Stimulated activated CD8-positive, alpha-beta memory T cell treated with anti-CD3 and anti-CD28 coated beads, Interleukin-2, amount 100 ng/mL, for 48 hours (primary cell): ENCODE results near the gene WDR75.

Experiments used
- DNase-seq, 2 donors: peaks; one replicate each; pipeline ENCODE4 v3.0.0-alpha.2; 2020; ENCODE audit warnings: low read depth in 2 of 2

The WDR75 gene

DNA sequence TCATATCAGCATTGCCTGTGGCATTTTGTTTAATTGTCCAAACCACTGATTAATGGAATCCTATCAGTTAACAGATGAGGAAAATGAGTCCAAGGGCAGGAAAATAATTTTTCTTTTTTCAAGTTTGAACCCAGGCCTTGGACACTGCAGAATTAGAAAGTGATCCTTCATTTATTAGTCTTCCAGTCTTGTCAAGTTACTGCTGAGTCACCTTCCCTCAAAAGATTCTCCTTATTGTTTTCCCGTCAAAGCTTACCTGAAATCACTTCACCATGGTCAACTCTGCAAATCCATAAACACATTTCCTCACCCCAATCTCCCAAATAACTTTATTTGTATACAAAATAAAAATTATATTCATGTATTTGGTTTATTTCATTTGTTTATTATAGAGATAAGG lies 57.9 kb downstream of the WDR75 start:
- DNase-seq, result no peak

DNA sequence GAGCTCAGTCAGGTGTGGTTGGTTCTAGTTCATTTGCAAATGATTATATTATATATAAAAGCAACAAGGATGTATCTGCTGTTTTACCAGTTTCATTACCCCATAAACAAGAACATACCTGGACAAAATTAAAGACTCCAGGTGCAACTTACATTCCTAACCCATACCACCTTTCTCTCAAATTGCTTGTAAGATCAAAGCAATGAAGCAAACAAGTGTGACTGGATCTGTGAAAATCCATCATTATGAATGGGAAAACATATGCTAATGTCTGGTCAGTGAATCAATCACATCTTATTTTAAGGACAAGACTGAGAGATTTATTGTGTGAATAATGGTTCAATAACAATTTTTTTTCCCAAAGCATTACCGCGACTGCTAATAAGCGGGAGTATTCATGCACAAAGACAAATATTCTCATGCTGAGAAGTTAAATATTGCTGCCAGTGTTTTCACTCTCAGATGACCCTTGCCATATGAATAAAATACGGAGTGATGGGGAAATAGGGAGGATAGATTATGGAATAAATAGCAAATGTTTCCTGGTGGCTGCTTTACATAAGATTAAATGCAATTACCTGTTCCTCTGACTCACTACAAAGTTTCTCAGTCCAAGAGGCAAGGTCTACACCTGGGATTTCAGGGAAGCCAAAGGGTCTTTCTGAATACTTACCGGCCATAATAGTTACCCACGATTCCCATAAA lies 59.3 kb downstream of the WDR75 start:
- no peak for DNase-seq

DNA sequence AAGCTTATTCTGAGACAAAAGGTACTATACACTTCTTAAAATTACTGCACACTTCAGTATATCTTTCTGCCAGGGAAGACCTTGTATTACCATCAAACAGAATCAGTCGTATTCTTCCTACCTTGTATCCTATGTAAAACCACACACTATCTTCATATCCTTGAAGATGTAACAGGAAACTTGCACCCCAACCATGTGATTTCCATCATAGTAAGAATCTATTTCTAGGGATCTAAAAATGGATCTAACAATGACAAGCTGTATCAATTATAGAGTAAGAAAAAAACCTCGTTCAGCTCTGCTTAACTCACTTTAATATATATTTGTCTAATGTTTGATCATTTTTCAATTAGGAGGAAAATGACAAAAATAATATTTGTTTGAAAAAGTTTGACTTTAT lies 60.2 kb downstream of the WDR75 start:
- no peak for DNase-seq

DNA sequence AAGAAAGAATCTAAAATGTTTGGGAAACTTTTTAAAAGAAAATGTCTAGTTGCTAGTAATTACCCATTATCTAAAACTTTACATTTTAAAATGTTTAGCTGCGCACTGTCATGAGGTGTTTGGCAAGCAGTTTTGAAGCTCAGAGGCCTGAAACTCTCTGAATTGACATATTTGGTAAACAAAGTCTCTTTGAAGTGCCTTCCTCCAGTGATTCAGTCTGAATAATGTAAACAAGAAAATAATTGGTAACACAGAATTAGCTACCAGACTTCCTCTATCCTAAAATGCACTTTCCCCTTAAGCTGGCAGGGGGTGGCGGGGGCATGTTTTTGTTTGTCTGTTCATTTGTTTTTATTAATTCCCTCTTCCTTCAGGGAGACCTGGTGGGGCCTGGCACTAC lies 61.4 kb downstream of the WDR75 start:
- DNase-seq, result no peak

DNA sequence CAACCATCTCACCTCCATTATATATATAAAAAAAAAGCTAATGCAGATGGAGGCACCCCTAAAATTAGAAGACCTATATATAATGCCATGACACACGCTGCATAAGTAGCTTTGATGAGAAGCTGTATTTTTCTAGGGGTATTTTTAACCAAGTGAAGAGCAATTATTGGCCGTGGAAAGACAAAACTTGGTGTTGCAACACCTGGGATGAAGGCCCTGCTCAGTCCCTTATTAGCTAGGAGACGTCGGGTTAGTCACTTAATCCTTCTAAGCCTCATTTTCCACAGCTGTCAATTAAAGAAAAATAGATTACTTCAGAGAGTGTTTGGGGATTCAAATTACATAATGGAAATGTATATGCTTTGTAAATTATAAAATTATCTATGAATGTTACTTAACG lies 63.0 kb downstream of the WDR75 start:
- no peak for DNase-seq

DNA sequence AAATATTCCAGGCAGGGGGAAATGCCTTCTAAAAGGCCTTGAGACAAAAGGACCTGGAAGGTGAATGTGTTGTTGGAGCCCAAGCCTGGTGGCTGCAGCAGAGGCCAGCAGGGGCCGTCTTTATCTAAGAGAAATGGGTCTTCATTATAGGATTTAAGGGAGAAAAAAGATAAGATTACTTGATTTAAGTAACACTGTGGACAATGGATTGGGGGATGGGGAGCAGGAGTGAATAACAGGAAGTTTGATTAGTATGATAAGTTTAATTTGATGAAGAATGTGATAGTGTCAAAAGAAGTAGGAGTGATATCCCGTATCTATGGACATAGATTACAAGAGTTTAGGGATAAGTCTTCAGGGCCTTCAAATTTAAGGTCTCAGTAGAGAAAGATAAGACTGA lies 64.2 kb downstream of the WDR75 start:
- DNase-seq, result no peak

DNA sequence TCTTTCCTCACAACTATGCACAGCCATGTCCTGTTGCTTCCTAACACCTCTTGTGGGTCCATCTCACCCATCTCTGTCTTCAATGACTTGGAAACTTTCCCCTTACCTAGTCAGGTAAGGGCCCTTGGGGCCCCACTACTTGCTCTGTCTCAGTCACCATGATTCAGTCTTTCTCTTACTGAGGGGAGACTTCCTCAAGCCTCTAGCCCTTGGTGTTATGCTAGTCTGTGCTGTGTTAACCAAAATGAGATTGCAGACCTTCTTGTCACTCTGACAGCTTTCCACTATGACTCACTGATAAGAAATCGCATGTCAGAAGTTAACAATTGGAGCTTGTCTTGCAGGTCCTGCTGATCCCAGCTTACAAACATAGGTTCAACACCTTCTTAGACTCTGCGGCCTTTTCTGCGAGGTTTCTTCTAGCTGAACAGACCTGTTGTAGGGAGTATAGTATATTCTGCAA lies 65.3 kb downstream of the WDR75 start:
- DNase-seq, result no peak

DNA sequence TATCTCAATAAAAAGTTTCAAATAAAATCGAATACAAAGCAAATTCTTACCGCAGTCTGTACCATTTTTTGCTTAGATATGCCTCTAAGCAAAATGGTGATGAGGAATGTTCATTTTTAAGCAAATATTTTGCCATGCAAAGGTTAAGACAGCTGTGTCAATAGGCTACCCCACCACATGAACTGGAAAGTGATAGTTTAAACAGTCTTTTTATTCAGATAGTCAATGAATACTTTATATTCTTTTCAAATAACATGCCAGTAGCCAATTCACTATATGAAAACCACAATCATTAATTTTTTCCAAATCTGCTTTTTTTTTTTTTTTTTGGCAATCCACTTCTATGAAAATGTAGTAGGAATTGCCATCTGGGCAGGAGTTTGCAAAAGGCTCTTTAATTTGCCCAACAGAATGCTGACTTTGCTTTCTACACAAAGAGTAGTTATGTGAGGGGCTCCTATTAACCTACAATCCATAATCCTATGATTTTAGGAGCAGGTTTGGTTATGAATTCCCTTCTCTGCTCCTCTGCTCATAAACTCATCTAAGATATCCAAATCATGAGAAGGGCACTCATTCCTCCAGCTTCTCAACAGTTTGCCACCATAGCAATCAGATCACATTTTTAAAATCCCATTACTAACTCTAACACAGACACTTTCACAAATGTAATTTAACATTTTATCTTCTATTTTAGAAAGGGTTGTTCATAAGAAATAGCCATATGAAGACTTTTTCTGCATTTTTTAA lies 70.1 kb downstream of the WDR75 start:
- DNase-seq, result no peak

DNA sequence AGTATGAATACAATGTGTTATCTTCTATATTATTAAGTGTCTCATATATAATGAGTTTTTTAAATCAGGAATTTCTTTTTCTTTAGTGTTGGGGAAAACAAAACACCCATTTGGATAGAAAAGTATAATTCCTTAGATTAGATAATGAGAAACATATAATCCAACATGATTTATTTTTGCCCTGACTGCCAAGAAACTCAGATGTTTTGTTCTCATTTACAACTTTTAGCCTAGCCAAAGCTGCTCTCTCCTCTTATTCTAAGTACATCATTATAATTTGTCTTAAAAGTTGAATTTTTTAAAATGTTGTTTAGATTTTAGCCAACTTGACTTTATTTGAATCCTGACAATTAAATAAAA lies 70.7 kb downstream of the WDR75 start:
- DNase-seq, result no peak

DNA sequence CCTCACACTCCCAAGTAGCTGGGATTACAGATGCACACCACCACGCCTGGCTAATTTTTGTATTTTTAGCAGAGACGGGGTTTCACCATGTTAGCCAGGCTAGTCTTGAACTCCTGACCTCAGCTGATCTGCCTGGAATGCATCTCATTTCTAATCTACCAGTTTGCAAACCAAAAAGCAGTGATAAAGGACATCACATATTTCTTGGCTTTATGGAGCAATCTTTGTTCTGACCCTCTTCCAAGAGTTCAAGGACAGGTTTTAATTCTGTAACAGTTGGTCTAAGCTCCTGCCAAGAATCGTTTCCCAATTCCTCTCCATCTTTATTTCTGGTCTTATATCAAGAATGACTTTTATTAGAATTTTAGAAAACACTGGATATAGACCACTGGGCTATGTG lies 71.6 kb downstream of the WDR75 start:
- DNase-seq, result no peak

DNA sequence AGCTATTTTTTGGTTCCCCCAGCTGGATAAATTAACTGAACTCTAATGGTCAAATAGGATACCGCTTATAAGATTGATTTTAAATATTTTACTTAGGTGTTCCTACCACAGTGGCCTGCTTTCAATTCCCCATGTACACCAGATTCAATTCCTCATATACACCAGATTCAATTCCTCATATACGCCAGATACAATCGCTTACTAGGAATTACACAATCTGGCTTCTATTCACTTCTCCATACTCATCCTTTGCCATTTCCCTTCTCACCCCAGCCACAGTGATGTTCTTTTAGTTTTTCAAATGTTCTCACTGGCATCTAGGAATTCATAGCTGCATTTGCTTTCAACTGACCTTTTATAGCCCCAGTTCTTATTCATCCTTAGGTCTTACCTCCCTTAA lies 72.8 kb downstream of the WDR75 start:
- no peak for DNase-seq

DNA sequence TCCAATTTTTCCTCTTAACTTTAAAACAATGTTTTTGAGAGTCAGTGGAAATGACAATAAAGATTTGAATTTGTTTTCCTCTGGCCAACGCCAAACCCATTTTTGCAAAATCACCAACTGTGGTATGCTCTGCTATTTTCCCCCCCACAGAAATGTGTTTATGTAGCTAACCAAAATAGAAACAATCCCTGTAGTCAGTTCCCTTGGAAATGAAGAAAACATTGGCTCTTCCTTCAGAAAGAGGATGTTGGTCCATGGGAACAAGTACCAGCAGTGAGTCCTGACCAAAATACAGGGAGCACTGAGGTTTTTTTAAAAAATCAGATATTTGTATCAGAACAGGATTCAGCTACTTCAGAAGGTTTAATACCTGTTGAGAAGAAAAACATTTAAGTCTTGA lies 74.0 kb downstream of the WDR75 start:
- no peak for DNase-seq

DNA sequence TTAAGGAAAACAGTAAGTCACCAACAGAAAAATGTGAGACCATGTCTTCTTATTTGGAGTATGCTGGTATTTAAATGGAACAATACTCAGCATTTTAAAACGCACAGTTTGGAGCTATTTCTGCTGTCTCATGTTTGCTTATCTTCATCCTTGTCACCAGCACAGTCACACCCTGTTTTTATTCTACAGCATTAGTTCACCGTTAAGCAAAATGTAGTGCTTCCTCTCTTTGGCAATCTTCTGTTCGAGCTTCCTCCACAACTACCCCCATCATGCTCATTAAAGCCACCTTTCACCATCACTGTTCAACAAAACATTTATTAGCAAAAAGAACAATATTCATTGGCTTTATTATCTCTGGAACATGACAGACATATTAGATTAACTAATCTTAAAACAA lies 75.3 kb downstream of the WDR75 start:
- DNase-seq, result no peak

DNA sequence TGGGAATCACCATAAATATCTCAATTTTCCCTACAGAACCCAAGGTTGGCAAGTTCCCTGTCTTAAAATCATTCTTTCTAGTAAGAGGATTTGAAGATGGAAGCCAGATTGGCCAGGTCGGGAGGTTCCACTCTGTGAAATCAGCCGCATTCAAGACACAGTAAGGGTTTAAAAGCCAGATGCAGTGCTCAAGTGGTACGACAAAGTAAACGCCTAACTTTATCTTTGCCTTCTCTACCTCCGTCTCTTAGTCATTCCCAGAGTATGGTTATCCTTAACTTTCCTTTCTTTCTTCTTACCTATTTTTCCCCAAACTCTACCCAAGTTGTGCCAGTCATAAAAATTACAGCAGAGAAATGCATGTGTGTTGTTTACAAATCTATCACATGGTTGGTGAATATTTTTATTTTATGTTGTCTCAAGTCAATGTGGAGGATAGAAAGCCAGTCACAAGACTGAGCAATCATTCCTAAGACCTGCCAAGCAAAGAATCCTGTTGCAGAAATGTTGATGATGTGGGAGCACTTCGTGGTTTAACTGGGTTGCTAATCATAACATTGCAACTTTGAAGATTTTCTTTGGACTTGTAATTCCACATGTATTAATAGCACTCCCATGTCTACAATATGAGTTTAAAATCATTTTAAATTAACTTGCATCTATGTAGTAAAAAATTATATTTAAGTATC lies 76.7 kb downstream of the WDR75 start:
- no peak for DNase-seq

DNA sequence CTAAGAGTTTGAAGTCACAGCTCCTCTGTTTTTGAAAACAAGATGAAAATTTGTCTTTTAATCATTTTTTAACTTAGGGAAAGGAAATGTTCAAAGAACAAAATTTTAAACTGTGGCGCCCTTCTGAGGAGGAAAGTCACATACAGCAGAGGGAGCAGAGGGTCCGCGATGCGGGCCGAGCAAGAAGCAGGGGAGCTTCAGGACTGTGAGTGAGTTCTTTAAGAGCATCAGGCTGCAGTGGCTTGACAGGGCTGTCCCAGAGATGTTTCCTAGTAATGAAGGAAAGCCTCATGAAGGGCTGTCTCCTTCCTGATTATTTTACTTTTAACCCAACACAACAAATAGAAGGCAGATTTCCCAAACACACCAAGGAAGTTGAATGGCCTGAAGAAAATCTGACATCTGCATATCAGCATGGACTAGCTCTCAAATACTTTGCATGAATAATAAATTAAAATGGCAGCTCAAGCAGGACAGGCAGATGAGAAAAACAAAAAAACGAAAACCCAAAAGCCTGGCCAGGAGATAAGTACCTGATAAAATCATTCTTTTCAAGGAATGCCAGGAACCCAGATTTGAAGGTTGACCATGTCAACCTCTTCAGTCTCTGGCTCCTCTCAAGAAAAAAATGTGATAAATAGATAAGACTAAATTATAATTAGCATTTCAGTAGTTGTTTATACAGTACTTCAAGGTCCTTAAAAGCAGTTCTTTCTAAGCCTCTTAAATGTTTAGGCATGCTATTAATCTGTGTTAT lies 78.5 kb downstream of the WDR75 start:
- DNase-seq, result no peak

DNA sequence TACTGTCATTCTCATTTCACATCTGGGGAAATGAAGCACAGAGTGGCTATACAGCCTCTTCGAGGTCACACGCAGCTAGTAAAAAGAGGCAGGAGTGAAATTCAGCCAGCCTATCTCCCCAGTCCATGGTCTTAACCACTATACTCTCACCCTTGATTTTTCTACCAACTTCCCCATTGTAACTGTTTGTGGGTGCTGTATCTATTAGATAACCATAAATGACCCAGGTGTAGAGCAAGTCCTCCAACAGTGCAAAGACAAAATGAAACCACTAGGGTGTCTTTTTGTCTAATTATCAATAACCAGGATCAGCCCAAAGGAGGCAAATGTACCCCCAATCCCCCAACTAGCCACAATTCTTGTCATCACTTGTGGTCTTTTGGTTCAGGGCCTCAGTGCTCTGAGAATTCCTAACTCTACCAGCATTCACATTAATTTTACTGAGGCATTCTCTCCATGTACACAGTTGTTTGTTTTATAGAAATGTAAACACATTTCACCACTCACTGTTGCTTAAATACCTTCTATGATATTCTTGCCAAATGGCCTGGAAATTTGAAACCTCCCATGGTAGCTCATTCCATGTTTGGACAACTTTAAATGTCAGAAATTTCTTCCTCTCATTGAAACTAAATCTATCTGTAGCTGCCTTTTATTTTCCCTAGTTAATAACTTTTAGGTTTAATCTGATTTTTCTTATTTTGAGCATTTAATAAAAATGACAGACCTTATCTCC lies 80.6 kb downstream of the WDR75 start:
- no peak for DNase-seq

DNA sequence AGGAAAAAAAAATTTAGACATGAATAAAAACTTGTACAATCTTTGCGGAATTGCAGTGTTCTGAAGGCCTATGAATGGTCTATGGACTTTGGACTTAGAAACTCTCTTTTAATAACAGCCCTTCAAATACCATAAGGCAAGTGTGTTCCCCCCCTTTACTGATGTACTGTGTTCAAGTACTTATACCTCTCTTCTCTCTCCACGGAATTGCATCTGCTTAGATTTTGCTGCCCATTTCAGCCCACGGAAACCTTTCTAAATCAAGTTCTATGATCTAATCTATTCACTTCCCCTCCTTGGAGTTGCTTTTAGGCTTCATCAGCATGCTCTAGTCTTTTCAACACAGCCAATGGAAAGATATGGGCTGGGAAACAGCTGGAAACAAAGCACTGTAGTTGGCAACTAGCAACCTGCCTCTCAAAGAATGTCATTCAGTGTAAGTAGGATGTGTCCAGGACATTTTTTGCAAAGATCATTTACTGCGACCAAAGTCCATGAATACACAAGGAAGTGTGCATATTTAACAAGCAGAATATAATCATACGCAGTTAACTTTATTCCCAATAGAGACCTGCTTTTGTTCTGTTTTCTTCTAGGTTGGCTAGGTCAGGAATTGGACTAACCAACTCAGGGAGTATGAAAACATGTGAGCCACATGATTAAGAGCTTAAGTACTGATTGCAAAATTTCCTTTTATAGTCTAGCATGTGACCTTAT lies 81.3 kb downstream of the WDR75 start:
- DNase-seq, result no peak

DNA sequence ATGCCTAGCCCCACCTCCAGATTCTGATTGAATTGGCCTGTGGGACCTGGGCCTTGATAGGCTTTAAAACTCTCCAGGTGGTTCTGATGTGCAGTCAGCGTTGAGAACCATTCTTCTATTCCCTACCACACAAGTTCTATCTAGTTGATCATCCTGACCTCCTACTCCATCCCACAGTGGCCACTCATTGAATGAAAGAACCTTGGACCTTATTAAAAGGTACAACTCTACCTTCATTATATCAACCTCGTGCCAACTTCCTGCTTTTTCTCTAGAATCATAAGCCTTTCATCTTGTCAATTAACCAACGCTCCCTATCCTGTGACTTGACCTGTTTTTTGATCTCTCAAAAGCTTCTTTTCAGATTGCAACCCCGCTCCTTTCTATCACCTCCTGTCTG lies 83.5 kb downstream of the WDR75 start:
- no peak for DNase-seq
